Neuronal stem cell (in vitro differentiated cells): Measurements from ENCODE around the gene CDK5.

Experiments
- DNase-seq: peaks from one replicate; pipeline ENCODE4 v3.0.0-alpha.2; 2013; ENCODE audit warnings: low spot score
- H2AFZ ChIP-seq: one replicate; pipeline ENCODE4 v1.6.1; 2013; ENCODE audit warnings: mild to moderate bottlenecking, low read length, inconsistent platforms
- H2AK5ac ChIP-seq: 2 replicates; pipeline ENCODE4 v1.6.1; 2013; ENCODE audit warnings: low read depth, mild to moderate bottlenecking, inconsistent platforms, low read length, moderate library complexity, mixed read lengths
- H2BK120ac ChIP-seq: 2 replicates; pipeline ENCODE4 v1.6.1; 2013; ENCODE audit warnings: low read depth, mild to moderate bottlenecking, inconsistent platforms, low read length, moderate library complexity, mixed read lengths
- H2BK12ac ChIP-seq: one replicate; pipeline ENCODE4 v1.6.1; 2013; ENCODE audit warnings: low read length, inconsistent platforms
- H2BK15ac ChIP-seq: 2 replicates; pipeline ENCODE4 v1.6.1; 2013; ENCODE audit warnings: mild to moderate bottlenecking, low read length, inconsistent platforms, mixed read lengths
- H2BK5ac ChIP-seq: one replicate; pipeline ENCODE4 v1.6.1; 2013; ENCODE audit warnings: inconsistent platforms, mild to moderate bottlenecking, low read length, moderate library complexity
- H3K14ac ChIP-seq: one replicate; pipeline ENCODE4 v1.6.1; 2013; ENCODE audit warnings: low read length, inconsistent platforms
- H3K18ac ChIP-seq: 2 replicates; pipeline ENCODE4 v1.6.1; 2013; ENCODE audit warnings: low read length, inconsistent platforms
- H3K23ac ChIP-seq: 2 replicates; pipeline ENCODE4 v1.6.1; 2013; ENCODE audit warnings: low read depth, mild to moderate bottlenecking, mixed read lengths, low read length, inconsistent platforms; ENCODE audit not compliant: poor library complexity
- H3K27ac ChIP-seq: replicated peaks from 3 replicates; pipeline ENCODE4 v1.5.1; 2013; ENCODE audit warnings: low read length, inconsistent platforms
- H3K27me3 ChIP-seq, 3 experiments: 2 replicates each; pipeline ENCODE4 v1.6.1; 2013; ENCODE audit warnings: low read length in 3 of 3, mild to moderate bottlenecking in 2 of 3, inconsistent platforms in 1 of 3, low read depth in 1 of 3, mixed read lengths in 1 of 3, moderate library complexity in 1 of 3; ENCODE audit not compliant: control insufficient read depth in 3 of 3, insufficient read depth in 3 of 3
- H3K36me3 ChIP-seq, 2 donors: replicated peaks in 1 of 2; 2 replicates each; pipeline ENCODE4 v1.6.1; 2013; ENCODE audit warnings: low read length in 2 of 2; ENCODE audit not compliant: control insufficient read depth in 2 of 2, insufficient read depth in 2 of 2
- H3K4ac ChIP-seq: 2 replicates; pipeline ENCODE4 v1.6.1; 2013; ENCODE audit warnings: inconsistent platforms, mild to moderate bottlenecking, low read length, moderate library complexity
- H3K4me1 ChIP-seq, 2 donors: 1 replicate in 1 of 2; 2 replicates in 1 of 2; pipeline ENCODE4 v1.6.1; 2013; ENCODE audit warnings: low read length in 2 of 2, low read depth in 1 of 2; ENCODE audit not compliant: control insufficient read depth in 2 of 2, insufficient read depth in 1 of 2
- H3K4me2 ChIP-seq: one replicate; pipeline ENCODE4 v1.6.1; 2013; ENCODE audit warnings: mild to moderate bottlenecking, low read length, inconsistent platforms; ENCODE audit not compliant: insufficient read depth, poor library complexity, severe bottlenecking
- H3K4me3 ChIP-seq, 2 donors: 2 replicates each; pipeline ENCODE4 v1.5.1; 2013; ENCODE audit warnings: low read length in 2 of 2, mild to moderate bottlenecking in 2 of 2, inconsistent platforms in 1 of 2, moderate library complexity in 1 of 2
- H3K79me1 ChIP-seq: one replicate; pipeline ENCODE4 v1.6.1; 2013; ENCODE audit warnings: low read depth, mild to moderate bottlenecking, inconsistent platforms, low read length, moderate library complexity
- H3K9ac ChIP-seq: one replicate; pipeline ENCODE4 v1.6.1; 2013; ENCODE audit warnings: mild to moderate bottlenecking, low read depth, low read length, inconsistent platforms; ENCODE audit not compliant: poor library complexity
- H3K9me3 ChIP-seq, 2 donors: replicated peaks in 1 of 2; 2 replicates each; pipeline versions ENCODE3 to v1.6.1; 2013; ENCODE audit warnings: low read length in 2 of 2, mild to moderate bottlenecking in 2 of 2, inconsistent platforms in 1 of 2, low read depth in 1 of 2, mixed read lengths in 1 of 2, moderate library complexity in 1 of 2; ENCODE audit not compliant: control insufficient read depth in 2 of 2, insufficient read depth in 1 of 2
- H4K8ac ChIP-seq: one replicate; pipeline ENCODE4 v1.6.1; 2013; ENCODE audit warnings: low read depth, mild to moderate bottlenecking, inconsistent platforms, low read length, moderate library complexity
- H4K91ac ChIP-seq: one replicate; pipeline ENCODE4 v1.6.1; 2013; ENCODE audit warnings: low read length, low read depth, mild to moderate bottlenecking, inconsistent platforms; ENCODE audit not compliant: poor library complexity
- WGBS, 2 donors: extraction: QIAGEN DNeasy Blood & Tissue Kit; methylation state at CpG; one replicate each; pipeline ENCODE4 v1.1.7; 2013; ENCODE audit warnings: missing lambda C conversion rate in 2 of 2, mixed read lengths in 1 of 2; ENCODE audit not compliant: insufficient read length in 2 of 2, insufficient replicate concordance in 1 of 2; ENCODE audit errors: extremely low coverage in 2 of 2; 5-methylcytosine and 5-hydroxymethylcytosine counted together

CDK5 gene

DNA sequence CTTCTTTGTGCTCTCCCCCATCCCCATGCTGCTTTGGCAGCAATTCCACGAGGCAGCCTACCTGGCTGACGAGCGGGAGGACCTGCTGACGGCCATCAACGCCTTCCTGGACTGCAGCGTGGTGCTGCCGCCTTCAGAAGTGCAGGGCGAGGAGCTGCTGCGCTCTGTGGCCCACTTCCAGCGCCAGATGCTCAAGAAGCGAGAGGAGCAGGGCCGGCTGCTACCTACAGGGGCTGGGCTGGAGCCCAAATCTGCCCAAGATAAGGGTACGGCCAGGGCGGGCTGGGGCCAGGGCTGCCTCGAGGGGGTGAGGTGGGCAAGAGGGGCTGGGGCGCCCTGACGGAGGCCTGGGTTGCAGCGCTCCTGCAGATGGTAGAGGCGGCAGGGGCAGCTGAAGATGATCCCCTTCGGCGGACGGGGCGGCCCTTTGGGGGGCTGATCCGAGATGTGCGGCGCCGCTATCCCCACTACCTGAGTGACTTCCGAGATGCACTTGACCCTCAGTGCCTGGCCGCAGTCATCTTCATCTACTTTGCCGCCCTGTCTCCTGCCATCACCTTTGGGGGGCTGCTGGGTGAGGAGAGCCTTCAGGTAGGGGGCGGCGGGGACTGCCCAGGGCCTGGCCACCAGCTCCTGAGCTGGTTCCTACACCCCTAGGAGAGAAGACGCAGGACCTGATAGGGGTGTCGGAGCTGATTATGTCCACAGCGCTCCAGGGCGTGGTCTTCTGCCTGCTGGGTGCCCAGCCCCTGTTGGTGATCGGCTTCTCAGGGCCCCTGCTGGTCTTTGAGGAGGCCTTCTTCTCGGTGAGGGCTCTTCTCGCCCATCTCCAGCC lies 13.6 kb upstream of the CDK5 start:
- H2BK5ac ChIP-seq, result no peak overlapping the region
- no peak overlapping the region for H3K27ac ChIP-seq
- no peaks in the 10 kb centered on the region for H3K27me3 ChIP-seq
- no peak for DNase-seq
- H2AFZ ChIP-seq, result no peak overlapping the region
- H3K4me1 ChIP-seq, result peaks cover 0 to 4% of the 10 kb centered on the region in 2 donors
- H3K36me3 ChIP-seq, result peaks cover 55 to 95% of the 10 kb centered on the region in 2 donors
- H4K8ac ChIP-seq, result no peak overlapping the region
- H3K23ac ChIP-seq, result peak overlapping the region; percentile 5
- no peak overlapping the region for H2AK5ac ChIP-seq
- H2BK12ac ChIP-seq, result no peak overlapping the region
- no peaks in the 10 kb centered on the region for H3K79me1 ChIP-seq
- no peak overlapping the region for H3K4me2 ChIP-seq
- no peak overlapping the region for H3K18ac ChIP-seq
- H4K91ac ChIP-seq, result no peak overlapping the region
- H3K9me3 ChIP-seq, result no peaks in the 10 kb centered on the region
- H3K4me3 ChIP-seq, result no peak overlapping the region
- H3K14ac ChIP-seq, result no peak overlapping the region
- no peak overlapping the region for H3K9ac ChIP-seq
- no peak overlapping the region for H3K4ac ChIP-seq
- no CpG with 5 or more reads among the region's 39 CpGs for WGBS, 2 donors
- H2BK120ac ChIP-seq, result no peak overlapping the region
- no peak overlapping the region for H2BK15ac ChIP-seq

DNA sequence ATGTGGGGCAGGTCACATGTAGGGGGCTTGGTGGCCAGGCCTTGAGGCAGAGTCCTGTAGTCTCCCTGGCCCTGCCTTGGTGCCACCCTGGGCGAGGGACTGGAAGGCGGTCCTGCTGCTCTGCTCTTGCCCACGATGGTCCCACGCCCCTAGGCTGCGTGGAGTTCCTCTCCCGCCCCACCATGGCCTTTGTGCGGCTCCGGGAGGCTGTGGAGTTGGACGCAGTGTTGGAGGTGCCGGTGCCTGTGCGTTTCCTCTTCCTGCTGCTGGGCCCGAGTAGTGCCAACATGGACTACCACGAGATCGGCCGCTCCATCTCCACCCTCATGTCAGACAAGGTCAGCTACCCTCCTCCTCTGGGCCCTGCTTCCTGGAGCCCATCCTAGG lies 12.9 kb upstream of the CDK5 start:
- no peak overlapping the region for H2BK5ac ChIP-seq
- H3K9me3 ChIP-seq, result no peaks in the 10 kb centered on the region
- no peak overlapping the region for H3K4me2 ChIP-seq
- no peaks in the 10 kb centered on the region for H3K79me1 ChIP-seq
- no peak overlapping the region for H2AK5ac ChIP-seq
- H4K8ac ChIP-seq, result no peak overlapping the region
- peak overlapping the region; percentile 14 for H3K23ac ChIP-seq
- no peak overlapping the region for H3K18ac ChIP-seq
- DNase-seq, result no peak
- H3K27me3 ChIP-seq, result no peaks in the 10 kb centered on the region
- H4K91ac ChIP-seq, result no peak overlapping the region
- no peak overlapping the region for H3K27ac ChIP-seq
- H3K4me3 ChIP-seq, result peak overlapping the region in 1 of 2 donors; percentile 67
- H2BK15ac ChIP-seq, result no peak overlapping the region
- no peak overlapping the region for H3K4ac ChIP-seq
- no peak overlapping the region for H3K9ac ChIP-seq
- H2AFZ ChIP-seq, result no peak overlapping the region
- no CpG with 5 or more reads among the region's 15 CpGs for WGBS, 2 donors
- H3K4me1 ChIP-seq, result no peaks in the 10 kb centered on the region
- H3K14ac ChIP-seq, result no peak overlapping the region
- peaks cover 51 to 95% of the 10 kb centered on the region in 2 donors for H3K36me3 ChIP-seq
- no peak overlapping the region for H2BK120ac ChIP-seq
- no peak overlapping the region for H2BK12ac ChIP-seq

- H3K14ac ChIP-seq, result no peak overlapping the region
- no peak overlapping the region for H2BK15ac ChIP-seq
- H4K8ac ChIP-seq, result no peak overlapping the region
- no peaks in the 10 kb centered on the region for H3K4me1 ChIP-seq
- peak overlapping the region in 1 of 2 donors; percentile 67 for H3K4me3 ChIP-seq
- no peaks in the 10 kb centered on the region for H3K79me1 ChIP-seq
- H2BK5ac ChIP-seq, result no peak overlapping the region
- H3K18ac ChIP-seq, result no peak overlapping the region
- no peak overlapping the region for H2BK120ac ChIP-seq
- H2AFZ ChIP-seq, result no peak overlapping the region
- no peak overlapping the region for H3K9ac ChIP-seq
- no peaks in the 10 kb centered on the region for H3K9me3 ChIP-seq
- peaks cover 51 to 95% of the 10 kb centered on the region in 2 donors for H3K36me3 ChIP-seq
- H4K91ac ChIP-seq, result no peak overlapping the region
- DNase-seq, result no peak
- H2AK5ac ChIP-seq, result no peak overlapping the region
- WGBS, 2 donors, result no CpG with 5 or more reads among the region's 17 CpGs
- no peaks in the 10 kb centered on the region for H3K27me3 ChIP-seq
- H3K23ac ChIP-seq, result peak overlapping the region; percentile 43
- H3K27ac ChIP-seq, result no peak overlapping the region
- no peak overlapping the region for H2BK12ac ChIP-seq
- no peak overlapping the region for H3K4ac ChIP-seq
- H3K4me2 ChIP-seq, result no peak overlapping the region
Measured at GRCh38 chr7:151069841-151070573, 12.3 kb upstream of the CDK5 start.

- Histone ChIP-seq H2BK120ac (no peak overlapping the region), H2AFZ (no peak overlapping the region), H3K9ac (no peak overlapping the region), H3K14ac (no peak overlapping the region), H2BK15ac (no peak overlapping the region), H3K4me2 (no peak overlapping the region), H3K79me1 (peaks cover 2% of the 10 kb centered on the region), H3K27me3 (peaks cover 0 to 2% (median 0%) of the 10 kb centered on the region in 3 experiments), H3K27ac (no peak overlapping the region), H4K91ac (no peak overlapping the region), H3K9me3 (no peaks in the 10 kb centered on the region), H2AK5ac (no peak overlapping the region), H4K8ac (no peak overlapping the region), H3K4me1 (peaks cover 0 to 2% of the 10 kb centered on the region in 2 donors), H3K23ac (no peak overlapping the region), H3K4me3 (no peak overlapping the region), H2BK12ac (no peak overlapping the region), H3K18ac (no peak overlapping the region), H2BK5ac (no peak overlapping the region), H3K36me3 (peaks cover 48 to 93% of the 10 kb centered on the region in 2 donors), H3K4ac (no peak overlapping the region)
- WGBS, 2 donors, result no CpG with 5 or more reads among the region's 12 CpGs
- no peak for DNase-seq
Measured at GRCh38 chr7:151068069-151068773, 10.5 kb upstream of the CDK5 start.
